Iris pigment epithelial cell (primary cell): ENCODE results near the gene TCF21.

ENCODE experiments used
- DNase-seq: peaks from one replicate; pipeline ENCODE4 v3.0.0-alpha.2; 2011; ENCODE audit warnings: low read depth

TCF21 gene

DNA sequence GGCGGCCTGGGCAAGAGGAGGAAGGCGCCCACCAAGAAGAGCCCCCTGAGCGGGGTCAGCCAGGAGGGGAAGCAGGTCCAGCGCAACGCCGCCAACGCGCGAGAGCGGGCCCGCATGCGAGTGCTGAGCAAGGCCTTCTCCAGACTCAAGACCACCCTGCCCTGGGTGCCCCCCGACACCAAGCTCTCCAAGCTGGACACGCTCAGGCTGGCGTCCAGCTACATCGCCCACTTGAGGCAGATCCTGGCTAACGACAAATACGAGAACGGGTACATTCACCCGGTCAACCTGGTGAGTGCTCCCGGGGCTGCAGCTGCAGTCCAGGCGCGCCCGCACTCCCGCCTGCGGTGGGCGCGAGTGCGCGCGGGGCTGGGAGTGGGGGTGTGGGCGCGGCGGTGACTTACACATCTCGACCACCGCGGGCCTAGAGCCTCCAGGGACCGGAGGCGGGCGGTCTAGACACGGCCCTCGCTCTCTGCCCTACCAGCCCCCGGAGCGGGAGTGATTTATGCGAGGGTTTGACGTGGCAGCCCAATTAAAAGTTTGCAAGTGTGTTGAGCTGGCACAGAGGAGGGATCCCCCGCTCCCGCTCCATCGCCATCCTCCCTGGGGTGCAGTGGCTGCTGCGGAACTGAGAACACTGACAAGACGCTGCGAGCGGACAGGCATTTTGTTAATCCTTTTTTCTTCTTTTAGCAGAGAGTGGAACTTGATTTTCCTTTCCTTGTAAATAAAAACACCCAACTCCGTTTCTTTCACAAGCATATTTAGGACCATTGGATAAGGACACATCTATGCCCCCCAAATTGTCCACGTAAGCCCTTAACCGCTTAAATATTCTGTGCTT lies 867 bp downstream of the TCF21 start:
- no peak for DNase-seq

GRCh38 chr6:133890711-133891148 lies 1.8 kb downstream of the TCF21 start:
- DNase-seq: no peak

GRCh38 chr6:133891149-133891926 lies 2.4 kb downstream of the TCF21 start:
- no peak for DNase-seq

DNA sequence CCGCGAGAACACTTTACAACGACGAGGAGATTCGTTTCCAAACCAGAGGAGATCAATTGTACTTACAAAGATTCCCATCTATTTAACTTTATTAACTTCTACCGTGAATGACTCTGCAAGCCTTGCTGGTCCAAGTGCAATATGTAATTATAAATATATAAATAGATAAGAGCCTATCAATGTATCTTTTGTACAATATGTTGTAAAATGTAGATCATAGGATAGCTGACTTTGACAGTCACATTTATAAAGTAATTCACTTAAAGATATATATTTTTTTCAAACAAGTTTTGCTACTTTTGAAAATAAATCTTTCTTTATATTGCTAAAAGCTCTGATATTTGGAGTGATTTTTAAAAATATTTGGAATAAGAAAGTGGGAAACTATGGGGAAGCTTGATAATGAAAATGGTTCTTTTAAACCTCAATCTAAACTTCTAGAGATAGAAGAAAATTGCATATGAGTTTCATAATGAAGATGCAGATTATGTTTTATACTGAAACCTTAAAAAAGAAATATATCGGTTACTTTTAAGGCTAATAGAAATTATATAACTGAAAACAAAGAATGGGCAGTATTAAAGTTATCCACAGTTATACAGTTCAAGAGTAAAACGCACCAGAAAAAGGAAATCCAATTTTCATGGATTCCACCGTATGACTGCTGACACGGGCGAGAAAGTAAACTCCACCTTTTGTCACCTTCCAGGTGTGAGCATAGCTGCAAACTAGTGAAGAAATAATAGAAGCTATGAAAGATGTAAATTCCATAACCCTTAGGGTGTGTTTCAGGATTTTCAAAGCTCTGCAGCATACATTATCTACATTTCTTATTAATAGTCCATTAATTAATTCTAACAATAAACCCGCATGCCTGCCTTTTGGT lies 3.3 kb downstream of the TCF21 start:
- no peak for DNase-seq

DNA sequence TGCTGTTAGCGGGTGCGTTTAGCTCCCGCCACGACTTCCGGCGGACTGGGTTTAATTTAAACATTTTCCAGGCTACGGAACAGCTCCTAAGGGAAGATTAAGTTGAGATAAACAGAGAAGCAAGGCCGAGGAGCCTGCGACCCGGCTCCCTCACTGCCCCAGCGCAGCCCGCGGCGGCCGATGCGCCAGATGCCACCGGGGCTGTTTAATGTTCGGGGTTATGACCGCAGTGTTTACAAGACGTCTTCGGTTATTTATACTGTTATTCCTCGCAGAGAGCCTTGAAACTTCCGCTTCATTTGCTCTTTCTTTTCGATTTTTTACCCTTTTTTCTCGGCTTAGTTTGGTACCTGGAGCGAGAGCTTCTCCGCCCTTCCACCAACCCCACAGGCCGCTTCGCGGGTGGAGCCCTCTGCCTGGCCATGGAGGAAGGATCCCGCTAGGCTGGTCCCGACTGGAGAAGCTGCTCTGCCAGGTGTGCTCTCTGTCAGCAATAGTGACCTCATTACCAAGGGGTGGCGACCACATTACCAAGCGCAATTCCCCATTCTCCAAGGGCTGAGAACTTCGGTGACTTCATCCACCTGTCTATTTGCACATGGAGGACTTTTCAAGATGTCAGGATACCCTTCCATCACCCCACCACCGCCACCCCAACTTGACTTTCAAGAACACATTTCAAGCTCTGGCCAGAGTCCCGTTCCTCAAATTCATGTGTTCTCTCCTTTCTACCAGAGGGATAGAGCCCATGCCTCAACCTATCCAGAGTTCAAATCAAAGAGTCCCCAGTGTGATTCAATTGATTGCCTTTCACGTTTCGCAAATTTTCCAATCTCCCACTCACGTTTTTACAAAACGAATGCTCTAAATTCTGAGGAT lies 4.1 kb downstream of the TCF21 start:
- DNase-seq: no peak

- DNase-seq: no peak
Measured at GRCh38 chr6:133893946-133894345, 5.0 kb downstream of the TCF21 start.

DNA sequence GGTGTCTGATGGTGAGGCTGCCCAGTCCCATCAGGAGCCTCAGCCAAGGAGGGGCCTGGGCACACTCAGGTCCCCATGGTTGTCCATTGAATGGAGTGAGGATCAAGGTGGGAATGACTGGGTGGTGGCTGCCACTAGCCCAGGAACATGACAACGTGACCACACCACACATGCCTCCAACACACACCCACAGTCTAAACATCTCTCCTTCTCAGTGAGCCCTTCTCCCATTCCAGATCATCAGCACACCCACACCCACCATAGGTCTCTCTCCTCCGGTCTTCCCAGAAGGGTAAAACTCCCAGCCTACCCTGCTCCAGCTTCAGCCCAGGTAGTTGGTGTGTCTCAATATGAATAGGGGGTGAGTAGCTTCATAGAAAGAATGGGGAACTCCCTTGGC lies 5.5 kb downstream of the TCF21 start:
- DNase-seq: no peak

DNA sequence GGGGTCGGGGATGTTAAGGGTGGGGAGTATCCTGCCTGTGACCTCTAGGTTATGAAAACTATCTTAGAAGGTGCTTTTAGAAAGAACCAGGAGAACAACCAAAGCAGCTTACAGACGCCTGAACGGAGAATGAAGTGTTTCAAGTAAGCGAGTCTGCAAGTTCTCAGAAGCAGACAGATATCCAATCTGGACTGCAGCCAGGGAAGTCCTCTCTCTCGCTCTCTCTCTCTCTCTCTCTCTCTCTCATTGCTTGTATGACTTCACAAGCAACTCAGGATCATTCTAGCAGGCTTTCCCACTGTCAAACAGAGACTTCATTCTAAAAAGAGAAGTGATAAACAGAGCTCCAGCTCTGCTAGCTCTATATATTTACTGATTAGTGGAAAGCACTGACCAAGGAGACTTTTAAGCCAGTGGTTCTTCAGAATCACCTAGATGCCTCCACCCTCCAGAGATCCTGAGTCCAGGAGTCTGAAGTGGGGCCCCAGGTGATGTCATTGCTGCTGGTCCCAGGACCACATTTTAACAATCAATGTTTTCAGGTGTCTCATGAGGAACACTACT lies 6.0 kb downstream of the TCF21 start:
- peak; percentile 53 for DNase-seq

DNA sequence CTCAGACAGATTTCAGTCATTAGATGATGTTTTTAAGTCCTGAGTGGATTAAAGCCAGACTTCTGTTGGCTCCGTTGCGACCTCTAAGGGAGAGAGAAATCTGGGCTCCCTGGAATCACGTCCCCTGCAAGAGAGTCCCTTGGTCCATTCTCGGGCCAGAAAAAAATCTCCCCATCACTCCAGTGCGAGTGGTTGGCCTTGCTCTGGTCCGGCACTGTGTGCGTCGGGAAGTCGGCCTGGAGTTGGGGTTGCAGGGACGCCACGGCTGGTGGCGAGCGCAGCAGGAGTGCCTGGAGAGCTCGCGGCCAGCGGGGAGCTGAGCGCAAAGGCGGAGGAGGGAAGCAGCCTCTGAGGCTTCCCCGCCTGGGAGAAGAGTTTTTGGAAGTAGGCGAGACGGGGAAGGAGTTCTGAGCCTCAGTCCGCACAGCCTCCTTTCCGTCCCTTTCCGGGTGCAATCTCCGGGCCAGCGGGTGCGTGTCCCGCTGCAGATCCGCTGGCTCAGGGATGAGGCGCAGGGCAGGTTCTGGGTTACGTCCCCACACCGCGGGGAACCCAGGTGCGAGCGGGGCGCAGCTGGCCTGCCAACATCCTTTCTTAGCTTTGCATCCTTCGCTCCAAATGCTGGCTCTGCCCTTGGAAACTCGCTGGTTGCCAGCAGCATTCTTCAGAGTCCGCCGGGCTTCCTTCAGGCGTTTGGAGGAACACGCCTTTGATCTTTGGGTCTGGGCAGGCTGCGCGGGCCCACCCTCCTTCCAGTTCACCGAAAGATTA lies 6.8 kb downstream of the TCF21 start:
- DNase-seq: no peak

DNA sequence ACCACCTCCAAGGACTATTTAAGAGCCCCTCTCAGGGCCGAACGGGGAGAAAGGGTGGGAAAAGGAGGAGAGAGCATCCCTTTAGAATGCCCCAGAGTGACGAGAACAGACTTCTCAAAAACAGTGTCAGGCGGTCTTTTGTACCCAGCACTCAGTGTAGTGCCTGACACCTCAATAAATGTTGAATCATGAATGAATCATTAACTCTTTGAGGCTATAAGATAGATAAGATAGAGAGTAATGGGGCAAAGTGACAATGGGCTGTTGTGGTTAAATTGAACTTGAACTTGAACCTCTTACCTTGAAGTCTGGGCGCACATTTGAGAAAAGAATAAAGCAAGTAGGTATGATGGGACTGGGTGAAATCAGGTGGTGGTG lies 7.4 kb downstream of the TCF21 start:
- DNase-seq: no peak

DNA sequence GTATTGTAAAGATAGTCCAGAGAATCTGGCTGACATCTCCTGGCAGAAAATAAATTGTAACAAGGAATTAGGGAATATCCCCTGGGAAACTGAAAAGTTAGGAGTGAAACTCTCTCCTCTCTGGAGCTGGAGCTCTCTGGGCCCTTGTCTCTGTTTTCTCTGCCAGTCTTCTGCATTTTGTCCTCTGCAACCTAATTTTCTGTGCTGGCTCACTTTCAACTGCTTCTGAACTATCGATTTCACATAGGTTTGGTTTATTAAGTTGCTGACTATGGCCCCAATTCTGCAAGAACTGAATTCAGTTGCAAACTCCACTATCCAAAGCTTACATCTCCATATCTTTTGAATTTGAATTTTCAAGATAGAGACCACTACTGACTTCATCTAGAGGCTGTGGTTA lies 9.3 kb downstream of the TCF21 start:
- no peak for DNase-seq

- DNase-seq: no peak
Measured at GRCh38 chr6:133899556-133899955, 10.6 kb downstream of the TCF21 start.

DNA sequence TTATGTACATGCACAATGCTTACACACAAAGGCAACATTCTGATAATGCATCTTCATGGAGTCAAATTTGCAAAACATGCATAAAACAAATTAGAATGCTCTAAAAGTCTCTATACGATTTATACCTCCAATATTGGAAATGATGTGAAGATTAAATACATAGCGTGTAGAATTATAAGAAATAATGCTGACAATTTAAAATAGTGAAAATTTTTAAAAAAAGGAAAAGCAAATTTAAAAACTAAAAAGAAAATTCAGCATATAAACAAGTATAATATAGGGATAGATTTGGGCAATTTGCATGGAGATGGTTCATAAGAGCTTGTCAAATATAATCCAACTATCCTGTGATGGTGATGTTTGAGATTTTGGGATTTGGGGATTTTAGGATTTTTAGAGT lies 14.9 kb downstream of the TCF21 start:
- DNase-seq: no peak

DNA sequence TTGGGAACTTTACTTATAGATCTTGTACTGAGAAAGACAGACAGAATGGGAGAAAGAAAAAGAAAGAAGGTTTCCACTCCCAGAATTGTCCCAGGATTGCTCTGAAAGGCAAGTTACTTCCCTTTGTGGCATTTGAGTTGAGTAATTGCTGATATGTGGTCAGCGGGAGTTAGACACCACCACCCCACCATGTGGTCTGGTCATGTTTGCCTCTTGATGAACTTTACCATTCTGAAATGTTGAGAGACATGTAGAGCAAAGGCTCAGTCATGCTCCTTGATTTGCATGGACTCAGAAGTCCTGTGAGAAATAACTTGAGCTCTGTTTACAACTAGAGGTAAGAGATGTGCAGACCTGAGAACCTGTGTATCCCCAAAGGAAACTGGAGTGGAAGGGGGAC lies 17.1 kb downstream of the TCF21 start:
- no peak for DNase-seq

- peak; percentile 90 for DNase-seq
Measured at GRCh38 chr6:133916650-133917151, 27.8 kb downstream of the TCF21 start.

DNA sequence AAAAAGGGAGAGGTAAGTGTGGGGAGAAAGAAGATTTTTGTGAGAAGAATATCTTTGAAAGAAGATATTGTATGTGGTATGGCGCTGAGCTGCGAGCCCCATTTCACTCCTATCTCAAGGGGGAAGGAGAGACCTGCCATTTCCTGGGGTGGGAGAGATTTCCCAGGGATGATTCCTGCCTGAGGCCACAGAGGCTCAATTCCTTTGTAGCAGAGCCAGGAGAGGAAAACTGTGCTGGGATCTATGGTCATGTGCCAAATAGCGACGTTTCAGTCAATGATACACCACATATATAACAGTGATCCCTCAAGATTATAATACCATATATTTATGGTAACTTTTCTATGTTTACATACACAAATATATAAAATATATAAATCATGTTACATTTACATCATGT lies 28.9 kb downstream of the TCF21 start:
- no peak for DNase-seq

- DNase-seq: no peak
Measured at GRCh38 chr6:133918208-133918930, 29.5 kb downstream of the TCF21 start.

DNA sequence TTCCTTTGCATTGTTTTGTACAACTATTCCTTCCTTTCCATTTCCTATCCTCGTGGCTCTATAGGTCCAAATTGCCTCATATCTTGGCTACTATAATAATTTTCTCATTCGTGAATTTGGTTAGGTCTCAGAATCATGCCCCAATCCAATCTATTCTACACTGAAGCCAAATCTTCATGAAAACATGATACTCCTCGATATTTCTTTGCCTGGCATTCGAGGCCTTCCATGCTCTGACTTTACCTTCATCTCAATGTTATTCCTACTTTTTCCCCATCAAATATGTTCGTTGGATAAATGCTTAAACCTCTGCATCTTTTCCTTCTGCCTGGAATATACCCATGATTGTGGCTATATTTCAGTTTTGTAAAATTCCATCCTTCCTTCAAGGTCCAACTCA lies 30.4 kb downstream of the TCF21 start:
- no peak for DNase-seq

GRCh38 chr6:133921249-133921859 lies 32.4 kb downstream of the TCF21 start:
- peak; percentile 78 for DNase-seq
